Measurements from ENCODE around the gene CST6.

CST6 gene

GRCh38 chr11:66035653-66036333 is 24.0 kb downstream of the CST6 start:
- WGBS: 81% methylated on average over 9 of the region's 9 CpGs
- Histone ChIP-seq H2BK15ac (ENCODE audit: low read depth, poor library complexity, severe bottlenecking) (no peak overlapping the region), H3K23ac (ENCODE audit: low read length in 2 of 2) (no peak overlapping the region), H3K79me1 (replicated peaks; ENCODE audit: low read length, poor library complexity, severe bottlenecking) (no peaks in the 10 kb centered on the region), H3K4me2 (ENCODE audit: low read length, poor library complexity, severe bottlenecking) (no peak overlapping the region), H3K18ac (ENCODE audit: low read depth in 1 of 2, low read length in 2 of 2) (no peak overlapping the region), H2BK5ac (ENCODE audit: low read depth, low read length, poor library complexity, severe bottlenecking) (no peak overlapping the region), H3K36me3 (ENCODE audit: control insufficient read depth in 1 of 2, insufficient read depth in 2 of 2, low read depth in 1 of 2, low read length in 2 of 2) (no peaks in the 10 kb centered on the region), H3K4ac (ENCODE audit: low read depth in 1 of 2, low read length in 2 of 2) (no peak overlapping the region), H4K8ac (ENCODE audit: low read length) (no peak overlapping the region), H3K14ac (ENCODE audit: low read length in 2 of 2) (no peak overlapping the region), H2AFZ (ENCODE audit: low read depth, low read length) (no peak overlapping the region), H3K4me3 (ENCODE audit: insufficient read depth in 1 of 2, low read depth in 1 of 2, low read length in 2 of 2) (no peak overlapping the region), H4K91ac (ENCODE audit: low read length) (no peak overlapping the region), H3K27ac (ENCODE audit: low read length, poor library complexity, severe bottlenecking) (no peak overlapping the region), H2BK120ac (ENCODE audit: low read depth, low read length) (no peak overlapping the region), H3K4me1 (ENCODE audit: control insufficient read depth, insufficient read depth, low read depth, low read length) (no peaks in the 10 kb centered on the region), H3K9me3 (ENCODE audit: control insufficient read depth, low read length) (peaks cover 2% of the 10 kb centered on the region), H3K27me3 (ENCODE audit: control insufficient read depth in 1 of 2, insufficient read depth in 1 of 2, low read length in 2 of 2) (peaks cover 7 to 32% of the 10 kb centered on the region in 2 experiments), H2BK12ac (ENCODE audit: low read length in 2 of 2) (no peak overlapping the region), H2AK5ac (ENCODE audit: low read length, severe bottlenecking) (no peak overlapping the region), H3K9ac (ENCODE audit: low read length) (no peak overlapping the region)
- no peak for DNase-seq

GRCh38 chr11:66036334-66036710 is 24.5 kb downstream of the CST6 start:
- Histone ChIP-seq H3K4ac (ENCODE audit: low read depth in 1 of 2, low read length in 2 of 2) (no peak overlapping the region), H3K9me3 (ENCODE audit: control insufficient read depth, low read length) (peaks cover 2% of the 10 kb centered on the region), H3K36me3 (ENCODE audit: control insufficient read depth in 1 of 2, insufficient read depth in 2 of 2, low read depth in 1 of 2, low read length in 2 of 2) (no peaks in the 10 kb centered on the region), H3K4me2 (ENCODE audit: low read length, poor library complexity, severe bottlenecking) (no peak overlapping the region), H2BK15ac (ENCODE audit: low read depth, poor library complexity, severe bottlenecking) (no peak overlapping the region), H3K4me3 (ENCODE audit: insufficient read depth in 1 of 2, low read depth in 1 of 2, low read length in 2 of 2) (no peak overlapping the region), H2AK5ac (ENCODE audit: low read length, severe bottlenecking) (no peak overlapping the region), H3K27me3 (ENCODE audit: control insufficient read depth in 1 of 2, insufficient read depth in 1 of 2, low read length in 2 of 2) (peaks cover 7 to 37% of the 10 kb centered on the region in 2 experiments), H2AFZ (ENCODE audit: low read depth, low read length) (no peak overlapping the region), H2BK5ac (ENCODE audit: low read depth, low read length, poor library complexity, severe bottlenecking) (no peak overlapping the region), H2BK120ac (ENCODE audit: low read depth, low read length) (no peak overlapping the region), H3K27ac (ENCODE audit: low read length, poor library complexity, severe bottlenecking) (no peak overlapping the region), H4K8ac (ENCODE audit: low read length) (no peak overlapping the region), H3K4me1 (ENCODE audit: control insufficient read depth, insufficient read depth, low read depth, low read length) (no peaks in the 10 kb centered on the region), H3K14ac (ENCODE audit: low read length in 2 of 2) (no peak overlapping the region), H3K9ac (ENCODE audit: low read length) (no peak overlapping the region), H3K79me1 (replicated peaks; ENCODE audit: low read length, poor library complexity, severe bottlenecking) (no peaks in the 10 kb centered on the region), H3K23ac (ENCODE audit: low read length in 2 of 2) (no peak overlapping the region), H4K91ac (ENCODE audit: low read length) (no peak overlapping the region), H2BK12ac (ENCODE audit: low read length in 2 of 2) (no peak overlapping the region), H3K18ac (ENCODE audit: low read depth in 1 of 2, low read length in 2 of 2) (no peak overlapping the region)
- DNase-seq: no peak
- 91% methylated on average over 4 of the region's 5 CpGs for WGBS

- Histone ChIP-seq H3K4me2 (ENCODE audit: low read length, poor library complexity, severe bottlenecking) (no peak overlapping the region), H3K4me3 (ENCODE audit: insufficient read depth in 1 of 2, low read depth in 1 of 2, low read length in 2 of 2) (no peak overlapping the region), H4K8ac (ENCODE audit: low read length) (no peak overlapping the region), H3K27me3 (ENCODE audit: control insufficient read depth in 1 of 2, insufficient read depth in 1 of 2, low read length in 2 of 2) (peaks cover 7 to 40% of the 10 kb centered on the region in 2 experiments), H3K18ac (ENCODE audit: low read depth in 1 of 2, low read length in 2 of 2) (no peak overlapping the region), H3K4me1 (ENCODE audit: control insufficient read depth, insufficient read depth, low read depth, low read length) (no peaks in the 10 kb centered on the region), H2AK5ac (ENCODE audit: low read length, severe bottlenecking) (no peak overlapping the region), H3K79me1 (replicated peaks; ENCODE audit: low read length, poor library complexity, severe bottlenecking) (no peaks in the 10 kb centered on the region), H3K14ac (ENCODE audit: low read length in 2 of 2) (no peak overlapping the region), H3K4ac (ENCODE audit: low read depth in 1 of 2, low read length in 2 of 2) (no peak overlapping the region), H2BK12ac (ENCODE audit: low read length in 2 of 2) (no peak overlapping the region), H2AFZ (ENCODE audit: low read depth, low read length) (no peak overlapping the region), H2BK120ac (ENCODE audit: low read depth, low read length) (no peak overlapping the region), H3K36me3 (ENCODE audit: control insufficient read depth in 1 of 2, insufficient read depth in 2 of 2, low read depth in 1 of 2, low read length in 2 of 2) (peaks cover 0 to 4% of the 10 kb centered on the region in 2 experiments), H4K91ac (ENCODE audit: low read length) (peak overlapping the region; percentile 20), H3K23ac (ENCODE audit: low read length in 2 of 2) (no peak overlapping the region), H2BK15ac (ENCODE audit: low read depth, poor library complexity, severe bottlenecking) (no peak overlapping the region), H2BK5ac (ENCODE audit: low read depth, low read length, poor library complexity, severe bottlenecking) (no peak overlapping the region), H3K9me3 (ENCODE audit: control insufficient read depth, low read length) (peaks cover 2% of the 10 kb centered on the region), H3K27ac (ENCODE audit: low read length, poor library complexity, severe bottlenecking) (no peak overlapping the region), H3K9ac (ENCODE audit: low read length) (no peak overlapping the region)
- no peak for DNase-seq
- WGBS: 88% methylated on average over 3 of the region's 3 CpGs
These were observed 25.5 kb downstream of the CST6 start for GRCh38 chr11:66037327-66037726.

GRCh38 chr11:66039765-66040164 is 28.0 kb downstream of the CST6 start:
- no peaks in the 10 kb centered on the region for H3K79me1 ChIP-seq (replicated peaks; ENCODE audit: low read length, poor library complexity, severe bottlenecking)
- no peak overlapping the region for H4K91ac ChIP-seq (ENCODE audit: low read length)
- no peak overlapping the region for H3K18ac ChIP-seq (ENCODE audit: low read depth in 1 of 2, low read length in 2 of 2)
- H3K23ac ChIP-seq (ENCODE audit: low read length in 2 of 2): no peak overlapping the region
- peaks cover 7 to 40% of the 10 kb centered on the region in 2 experiments for H3K27me3 ChIP-seq (ENCODE audit: control insufficient read depth in 1 of 2, insufficient read depth in 1 of 2, low read length in 2 of 2)
- no peak overlapping the region for H2BK120ac ChIP-seq (ENCODE audit: low read depth, low read length)
- WGBS: 74% methylated on average over 3 of the region's 3 CpGs
- H3K9ac ChIP-seq (ENCODE audit: low read length): no peak overlapping the region
- H3K4me3 ChIP-seq (ENCODE audit: insufficient read depth in 1 of 2, low read depth in 1 of 2, low read length in 2 of 2): no peak overlapping the region
- H2AK5ac ChIP-seq (ENCODE audit: low read length, severe bottlenecking): no peak overlapping the region
- H3K27ac ChIP-seq (ENCODE audit: low read length, poor library complexity, severe bottlenecking): no peak overlapping the region
- H3K14ac ChIP-seq (ENCODE audit: low read length in 2 of 2): no peak overlapping the region
- H4K8ac ChIP-seq (ENCODE audit: low read length): no peak overlapping the region
- no peak for DNase-seq
- H3K4me1 ChIP-seq (ENCODE audit: control insufficient read depth, insufficient read depth, low read depth, low read length): no peaks in the 10 kb centered on the region
- no peak overlapping the region for H2BK15ac ChIP-seq (ENCODE audit: low read depth, poor library complexity, severe bottlenecking)
- no peak overlapping the region for H2AFZ ChIP-seq (ENCODE audit: low read depth, low read length)
- H2BK12ac ChIP-seq (ENCODE audit: low read length in 2 of 2): no peak overlapping the region
- peaks cover 0 to 17% of the 10 kb centered on the region in 2 experiments for H3K36me3 ChIP-seq (ENCODE audit: control insufficient read depth in 1 of 2, insufficient read depth in 2 of 2, low read depth in 1 of 2, low read length in 2 of 2)
- H3K4ac ChIP-seq (ENCODE audit: low read depth in 1 of 2, low read length in 2 of 2): no peak overlapping the region
- H2BK5ac ChIP-seq (ENCODE audit: low read depth, low read length, poor library complexity, severe bottlenecking): no peak overlapping the region
- H3K9me3 ChIP-seq (ENCODE audit: control insufficient read depth, low read length): peaks cover 2% of the 10 kb centered on the region
- H3K4me2 ChIP-seq (ENCODE audit: low read length, poor library complexity, severe bottlenecking): no peak overlapping the region

Measured in mesenchymal stem cell (in vitro differentiated cells and primary cell).